Activated T-cell treated with anti-CD3 and anti-CD28 coated beads, Interleukin-2, amount 50 U/mL, for 48 hours (primary cell): ENCODE data around the gene NFYB.
"Not testable (repeated sequence)": the region's sequence is repeated elsewhere in the genome, so short reads cannot be mapped to it uniquely, and the experiment has no call there.

ENCODE experiments used
- DNase-seq, 2 experiments: peaks; one replicate each; pipeline ENCODE4 v3.0.0-alpha.2; 2020

Gene NFYB

DNA sequence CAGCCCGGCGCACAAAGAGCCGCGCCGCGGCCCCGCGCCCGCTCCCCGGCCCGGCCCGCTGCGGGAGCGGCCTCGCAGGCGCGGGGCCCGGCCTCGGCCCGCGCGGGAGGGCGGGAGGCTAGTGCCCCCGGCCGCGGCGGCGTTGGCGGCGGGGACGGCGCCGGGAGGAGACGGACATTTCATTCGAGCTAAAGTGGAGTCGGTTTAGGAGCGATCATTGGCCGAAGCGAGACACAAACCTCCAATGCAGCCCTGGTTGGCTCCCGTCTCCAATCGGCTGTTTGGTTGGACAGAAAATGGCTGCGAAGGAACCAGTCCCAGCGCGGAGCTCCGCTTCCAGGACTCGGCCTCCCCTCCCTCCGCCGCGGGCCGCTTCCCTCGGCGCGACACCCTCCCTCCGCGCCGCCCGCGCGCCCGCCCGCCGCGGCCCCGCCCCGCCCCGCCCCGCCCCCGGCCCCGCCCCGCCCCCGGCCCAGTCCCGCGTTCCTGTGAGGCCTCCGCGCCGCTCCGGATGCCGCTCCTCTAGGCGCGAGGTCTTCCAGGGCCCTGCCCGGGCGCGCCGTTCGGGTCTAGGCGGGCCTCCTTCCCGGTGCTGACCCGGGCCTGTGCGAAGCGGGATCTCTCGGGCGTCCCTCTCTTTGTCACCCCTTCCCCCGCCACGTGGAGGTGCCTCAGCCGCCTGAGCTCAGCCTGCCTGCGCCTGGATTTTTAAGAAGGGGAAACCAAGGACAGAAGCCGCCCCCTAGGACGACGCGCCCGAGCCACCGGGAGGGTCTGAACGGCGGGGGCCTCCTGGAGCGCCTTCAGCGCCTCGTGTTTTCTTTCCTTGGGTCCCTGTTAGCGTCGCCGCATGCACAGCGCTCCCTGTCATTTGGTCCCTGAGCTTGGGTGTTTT lies at the start of gene NFYB:
Gene NFYB (minus strand): TSS at position 309 of the 895 bp plus-strand sequence. CDS start 2,757 bp downstream, outside the sequence.
- DNase-seq = peak; percentile 90 to 95

DNA sequence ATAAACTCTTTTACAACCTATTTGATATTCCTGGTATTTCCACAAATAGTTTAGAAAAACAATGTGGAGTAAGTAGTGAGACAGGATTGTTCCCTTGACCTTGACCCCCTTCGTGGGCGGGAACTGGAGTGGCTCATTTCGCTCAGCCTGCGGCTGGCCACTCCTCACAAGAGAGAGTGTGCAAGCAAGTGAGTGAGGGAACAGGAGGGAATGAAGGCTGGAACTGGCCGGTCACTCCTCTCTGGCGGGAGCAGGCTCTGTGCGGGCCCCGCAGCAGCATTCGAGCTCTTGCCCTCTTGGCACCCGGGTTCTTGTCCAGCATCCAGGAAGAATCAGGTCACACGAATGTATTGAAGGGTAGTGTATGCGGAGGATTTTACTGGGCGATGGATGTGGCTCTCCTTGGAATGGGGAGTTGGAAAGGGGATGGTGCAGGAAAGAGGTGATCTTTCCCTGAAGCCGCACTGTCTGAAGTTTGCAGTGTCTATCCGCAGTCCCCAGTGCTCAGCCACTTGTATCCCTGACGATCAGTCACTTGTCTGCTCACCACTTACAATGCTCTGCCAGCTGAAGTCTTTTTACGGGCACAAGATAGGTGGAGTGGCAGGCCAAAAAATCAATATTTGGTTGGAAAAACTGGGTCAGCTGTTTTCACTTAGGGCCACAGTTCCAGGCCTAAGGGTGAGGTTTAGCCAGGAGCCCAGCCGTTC lies 49.6 kb upstream of the NFYB start:
- no peak for DNase-seq

DNA sequence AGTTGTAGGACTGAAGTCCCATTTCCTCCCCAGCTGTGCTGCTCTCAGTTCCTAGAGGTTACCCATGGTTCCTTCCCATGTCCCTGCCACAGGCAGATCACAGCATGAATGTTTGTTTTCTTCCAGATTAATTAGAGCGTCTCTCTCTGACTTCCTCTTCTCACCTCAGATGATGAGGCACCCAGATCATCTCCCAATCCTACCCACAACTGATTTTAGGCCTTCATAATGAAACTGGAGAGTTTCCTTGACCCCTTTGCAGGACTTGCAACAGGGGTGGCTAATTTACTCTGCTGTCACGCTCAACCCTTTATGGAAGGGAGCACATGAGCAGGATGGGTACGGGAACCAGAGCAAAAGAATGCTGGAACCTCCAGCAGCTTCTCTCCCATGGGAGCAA lies 45.4 kb upstream of the NFYB start:
- no peak for DNase-seq

DNA sequence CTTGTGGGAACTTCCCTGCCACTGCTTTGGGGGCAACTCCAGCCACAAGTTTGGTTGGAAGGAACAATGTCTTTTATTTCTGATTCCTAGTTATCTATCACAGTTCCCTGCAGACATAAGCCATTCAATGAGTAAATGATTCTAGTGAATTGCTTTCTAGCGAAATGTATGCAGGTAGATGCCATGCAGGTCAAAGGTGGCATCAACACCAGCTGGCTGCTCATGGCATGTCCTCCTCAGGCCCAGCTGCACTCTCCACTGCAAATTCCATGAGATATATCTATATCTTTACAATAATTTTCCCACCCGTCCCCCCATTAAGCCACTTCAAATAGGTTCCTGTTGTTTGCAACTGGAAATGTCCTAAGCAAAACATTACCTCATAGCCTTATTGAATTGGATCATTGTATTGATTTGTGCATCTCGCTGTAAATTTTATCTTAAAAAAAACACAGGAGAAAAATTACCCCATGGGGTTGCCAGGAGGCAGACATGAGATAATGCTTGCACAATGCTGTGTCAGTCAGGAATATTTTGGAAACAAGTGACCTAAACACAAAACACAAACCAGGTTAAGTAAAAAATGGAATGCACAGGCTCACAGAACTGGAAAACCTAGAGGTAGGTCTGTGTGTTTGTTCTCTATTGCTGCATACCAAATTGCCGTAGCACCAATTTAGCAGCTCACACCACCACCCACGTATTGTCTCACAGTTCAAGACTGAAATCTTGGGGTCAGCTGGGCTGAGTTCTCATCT lies 44.8 kb upstream of the NFYB start:
- DNase-seq = no peak

DNA sequence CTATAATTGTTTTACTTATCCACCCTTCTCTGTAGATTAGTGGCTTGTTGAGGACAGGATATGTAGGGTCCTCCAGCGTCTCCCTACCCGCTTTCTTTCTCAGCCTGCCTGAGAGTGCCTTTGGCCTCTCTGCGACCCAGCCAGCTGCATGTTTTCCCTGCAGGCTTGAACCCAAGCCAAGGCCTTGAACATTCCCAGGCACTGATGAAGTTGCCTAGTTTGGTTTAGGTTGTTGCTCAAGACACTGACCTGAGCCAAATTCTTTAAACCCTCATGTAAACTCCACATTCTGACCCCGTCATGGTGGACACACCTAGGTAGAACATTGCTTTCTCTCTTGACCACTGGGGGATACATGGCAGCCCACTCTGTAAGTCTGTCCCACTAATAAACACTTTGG lies 44.1 kb upstream of the NFYB start:
- DNase-seq = no peak

DNA sequence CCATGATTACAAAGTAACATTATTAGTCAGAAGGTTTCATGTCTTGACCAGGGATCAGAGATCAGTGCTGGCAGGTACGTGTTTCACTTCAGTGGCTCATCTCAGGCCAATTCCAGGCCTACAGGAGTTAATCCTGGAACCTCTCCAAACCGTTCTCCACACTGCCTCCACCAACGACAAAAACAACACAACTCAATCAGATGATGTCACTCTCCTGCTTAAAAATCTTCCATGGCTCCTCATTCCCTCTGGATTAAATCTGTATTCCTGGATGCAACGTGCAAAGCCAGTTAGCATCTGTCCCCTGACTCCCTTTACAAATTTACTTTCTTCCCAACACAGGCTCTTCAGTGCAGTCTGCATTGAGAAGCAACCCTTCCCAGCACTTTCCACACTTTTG lies 43.3 kb upstream of the NFYB start:
- DNase-seq = no peak

DNA sequence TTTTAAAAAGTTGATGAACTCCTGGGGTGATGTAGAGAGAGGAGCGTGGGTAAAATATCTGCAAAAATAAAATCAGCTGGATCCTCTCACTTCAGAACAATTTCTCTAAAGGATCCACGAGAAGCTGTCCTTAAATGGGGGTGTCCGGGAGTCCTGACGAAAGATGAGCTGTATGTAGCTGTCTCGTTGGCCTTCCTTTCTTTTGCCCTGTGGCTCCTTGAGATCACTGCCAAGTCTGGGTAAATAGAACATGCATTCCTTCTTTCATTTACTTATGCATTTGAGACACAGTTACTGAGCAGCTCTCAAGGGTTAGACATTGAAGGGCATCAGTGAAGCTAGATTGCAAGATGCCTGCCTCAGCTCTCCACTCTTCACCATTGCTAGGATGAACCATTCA lies 42.4 kb upstream of the NFYB start:
- DNase-seq = no peak

DNA sequence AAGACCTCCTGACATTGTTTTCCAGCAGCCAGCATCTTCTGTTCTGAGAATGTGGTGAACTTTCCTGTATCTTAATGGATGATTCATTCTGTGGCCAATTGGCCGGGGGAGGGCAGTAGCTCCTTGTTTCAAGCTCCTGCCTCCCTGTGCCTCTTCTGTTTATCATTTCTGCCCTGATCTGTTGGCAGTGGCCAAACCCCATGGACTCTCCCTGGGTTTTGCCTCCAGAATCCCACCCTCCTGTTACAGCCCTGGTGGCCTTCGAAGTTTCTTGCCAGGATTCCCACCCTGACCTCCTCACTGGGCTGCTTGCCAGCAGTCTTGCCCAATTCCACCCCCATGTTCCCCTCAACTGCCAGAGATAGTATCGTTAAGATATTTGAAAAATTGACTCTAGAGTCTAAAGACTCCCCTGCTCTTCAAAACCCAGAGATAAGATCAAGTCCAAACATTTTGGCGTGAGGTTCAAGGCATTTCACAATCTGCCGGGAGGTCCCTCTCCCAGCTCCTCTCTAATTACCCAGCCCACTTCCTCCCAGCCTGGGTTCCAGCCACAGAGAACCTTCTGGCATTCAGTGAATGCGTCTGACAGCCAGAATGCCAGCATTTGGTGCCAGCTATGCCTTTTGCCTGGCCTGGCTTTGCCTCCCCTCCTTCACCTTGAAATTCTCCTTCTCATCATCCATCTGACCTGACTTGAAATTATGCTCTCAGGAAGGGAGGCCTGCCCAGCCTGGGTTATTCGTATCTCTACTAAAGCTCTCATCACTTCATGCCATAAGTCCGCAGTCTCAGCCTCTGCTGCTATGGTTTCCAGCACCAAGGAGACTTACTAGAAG lies 39.9 kb upstream of the NFYB start:
- DNase-seq = peak; percentile 25 to 42

DNA sequence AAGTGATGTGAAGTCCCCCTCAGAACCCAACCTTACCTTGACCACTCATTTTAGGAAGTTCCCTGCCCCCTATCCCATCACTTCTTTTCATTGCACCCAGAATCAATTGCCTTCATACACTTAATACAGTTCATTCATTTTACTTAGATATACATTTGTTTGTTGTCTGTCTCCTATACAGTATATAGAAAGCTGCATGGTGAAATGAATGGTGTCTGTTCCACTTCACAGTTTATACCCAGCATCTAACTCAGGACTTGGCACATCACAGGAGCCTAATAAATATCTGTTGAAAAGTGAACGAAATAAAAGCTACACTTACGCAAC lies 39.3 kb upstream of the NFYB start:
- no peak for DNase-seq

DNA sequence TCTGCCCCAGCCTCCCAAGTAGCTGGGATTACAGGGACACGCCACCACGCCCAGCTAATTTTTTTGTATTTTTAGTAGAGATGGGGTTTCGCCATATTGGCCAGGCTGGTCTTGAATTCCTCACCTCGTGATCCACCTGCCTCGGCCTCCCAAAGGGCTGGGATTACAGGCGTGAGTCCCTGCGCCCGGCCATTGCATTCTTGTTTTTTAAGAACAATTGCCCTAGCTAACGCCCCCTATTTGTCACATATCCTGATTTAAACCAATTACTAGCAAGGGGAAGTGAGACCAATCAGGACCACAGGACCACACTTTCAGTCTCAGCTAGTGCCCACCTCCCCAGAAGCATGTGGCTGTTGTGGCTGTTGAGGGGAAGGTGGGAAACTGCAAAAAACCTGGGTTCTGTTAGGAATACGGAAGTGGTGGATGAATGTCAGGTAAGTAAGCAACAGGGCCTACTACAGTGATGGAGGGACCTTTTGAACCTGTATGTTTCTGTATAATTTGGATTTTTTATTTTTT lies 37.8 kb upstream of the NFYB start:
- DNase-seq = no peak

DNA sequence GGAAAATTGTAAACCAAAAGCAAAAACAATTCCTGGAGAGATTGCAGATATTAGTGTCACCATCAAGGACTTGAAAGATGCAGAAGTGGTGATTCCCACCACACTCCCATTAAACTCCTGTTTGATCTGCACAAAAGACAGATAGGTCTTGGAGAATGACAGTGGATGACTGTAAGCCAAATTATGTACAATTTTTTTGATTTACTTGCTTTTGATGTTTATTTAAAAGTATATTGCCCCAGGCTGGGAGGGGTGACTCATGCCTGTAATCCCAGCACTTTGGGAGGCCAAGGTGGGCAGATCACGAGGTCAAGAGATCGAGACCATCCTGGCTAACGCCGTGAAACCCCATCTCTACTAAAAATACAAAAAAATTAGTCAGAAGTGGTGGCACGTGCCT lies 35.8 kb upstream of the NFYB start:
- not testable (repeated sequence) for DNase-seq

DNA sequence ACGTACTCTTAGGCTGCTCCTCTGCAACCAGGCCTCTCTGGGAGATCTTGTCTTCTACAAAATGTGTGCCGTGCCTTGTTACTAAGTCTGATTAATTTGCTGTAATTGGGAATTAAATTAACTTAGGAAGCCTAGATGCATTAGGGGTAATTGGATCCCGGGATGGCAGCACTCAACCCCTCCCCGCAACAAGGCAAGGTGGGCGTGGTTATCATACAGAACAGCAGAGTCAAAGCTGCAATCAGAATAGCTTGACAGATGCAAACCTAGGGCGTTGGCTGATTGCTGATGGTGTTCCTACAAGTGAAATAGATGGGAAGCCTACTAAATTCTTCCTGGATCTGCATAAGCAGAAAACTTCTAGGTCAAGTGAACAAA lies 34.5 kb upstream of the NFYB start:
- DNase-seq = no peak

DNA sequence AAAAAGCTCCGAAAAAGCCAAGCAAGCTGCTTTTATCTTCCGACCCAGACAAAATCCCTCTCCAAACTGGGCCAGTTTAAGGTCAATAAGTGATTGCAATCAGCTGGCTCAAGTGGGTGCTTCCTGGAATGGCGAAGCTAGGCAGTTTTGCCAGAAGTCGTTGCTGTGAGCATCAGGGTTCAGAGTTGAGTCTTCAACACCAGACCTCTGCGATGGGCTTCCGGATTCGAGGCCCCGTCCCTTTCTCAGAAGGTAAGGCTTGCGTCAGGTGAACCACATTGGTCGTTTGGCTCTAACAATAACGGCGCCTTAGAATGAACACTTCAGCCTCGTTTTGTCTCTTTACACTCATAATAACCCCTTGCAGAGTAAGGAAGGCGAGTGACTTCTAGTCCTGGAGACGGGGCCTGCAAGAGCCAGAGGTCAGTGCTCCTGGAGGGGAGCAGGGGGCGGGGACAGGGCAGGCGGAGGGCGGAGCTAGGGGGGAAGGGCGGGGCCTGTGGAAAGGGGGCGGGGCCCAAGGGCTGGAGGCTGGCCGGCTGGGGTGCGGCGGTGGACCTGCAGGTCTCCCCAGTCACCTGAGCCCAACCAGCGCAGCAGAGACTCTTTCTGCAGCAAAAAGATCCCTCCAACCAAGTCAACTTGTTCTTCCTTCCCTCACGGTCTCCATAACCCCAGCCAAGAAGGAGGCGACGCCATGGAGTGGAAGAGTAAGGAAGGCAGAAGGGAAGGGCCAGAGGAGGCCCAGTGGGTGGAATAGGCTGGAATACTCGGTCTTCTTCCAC lies 34.0 kb upstream of the NFYB start:
- no peak for DNase-seq

DNA sequence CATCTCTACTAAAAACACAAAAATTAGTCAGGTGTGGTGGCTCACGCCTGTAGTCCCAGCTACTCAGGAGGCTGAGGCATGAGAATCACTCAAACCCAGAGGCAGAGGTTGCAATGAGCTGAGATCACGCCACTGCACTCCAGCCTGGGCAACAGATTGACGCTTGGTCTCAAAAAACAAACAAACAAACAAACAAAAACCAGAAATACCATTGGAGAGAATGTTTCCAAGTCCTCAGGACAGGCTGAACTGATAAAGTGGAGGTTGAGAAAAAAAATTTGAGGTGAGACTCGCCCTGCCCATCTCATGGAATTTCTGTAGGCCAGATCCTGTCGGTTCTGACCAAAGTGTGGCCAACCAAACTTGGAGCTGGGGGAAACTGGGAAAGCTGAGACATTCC lies 30.6 kb upstream of the NFYB start:
- no peak for DNase-seq

DNA sequence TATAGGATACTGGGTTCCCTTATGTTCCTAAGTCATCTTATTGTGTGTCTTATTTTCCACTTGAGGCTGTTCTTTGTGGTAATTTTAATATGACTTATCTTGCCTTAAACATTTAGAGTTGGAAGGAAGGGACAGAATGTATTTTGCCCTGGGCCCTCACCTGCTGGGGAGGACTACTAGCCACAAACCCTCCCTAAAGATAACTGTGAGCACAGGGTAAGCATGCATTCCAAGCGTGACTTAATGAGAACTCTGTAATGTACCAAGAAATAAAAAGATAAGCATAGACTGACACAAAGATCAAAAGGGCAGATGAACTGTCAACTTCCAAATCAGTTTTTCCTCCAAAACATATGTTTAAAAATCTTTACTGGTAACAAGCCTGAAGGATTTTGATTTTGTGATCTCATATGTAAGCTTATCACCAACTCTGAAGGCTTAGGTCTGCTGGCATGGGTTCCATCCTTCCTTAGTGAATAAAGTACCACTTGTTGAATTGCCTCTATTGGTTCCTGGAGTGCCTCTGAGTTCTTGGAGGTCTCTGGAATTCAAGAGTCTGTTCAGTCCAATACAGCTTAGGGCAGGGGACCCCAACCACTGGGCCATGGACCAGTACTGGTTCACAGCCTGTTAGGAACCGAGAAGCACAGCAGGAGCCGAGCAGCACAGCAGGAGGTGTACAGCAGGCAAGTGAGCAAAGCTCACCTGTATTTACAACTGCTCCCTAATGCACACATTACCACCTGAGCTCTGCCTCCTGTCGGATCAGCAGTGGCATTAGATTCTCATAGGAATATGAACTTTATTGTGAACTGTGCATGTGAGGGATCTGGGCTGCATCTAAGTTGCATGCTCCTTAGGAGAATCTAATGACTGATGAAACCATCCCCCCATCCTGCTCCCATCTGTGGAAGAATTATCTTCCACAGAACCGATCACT lies 29.8 kb upstream of the NFYB start:
- no peak for DNase-seq

DNA sequence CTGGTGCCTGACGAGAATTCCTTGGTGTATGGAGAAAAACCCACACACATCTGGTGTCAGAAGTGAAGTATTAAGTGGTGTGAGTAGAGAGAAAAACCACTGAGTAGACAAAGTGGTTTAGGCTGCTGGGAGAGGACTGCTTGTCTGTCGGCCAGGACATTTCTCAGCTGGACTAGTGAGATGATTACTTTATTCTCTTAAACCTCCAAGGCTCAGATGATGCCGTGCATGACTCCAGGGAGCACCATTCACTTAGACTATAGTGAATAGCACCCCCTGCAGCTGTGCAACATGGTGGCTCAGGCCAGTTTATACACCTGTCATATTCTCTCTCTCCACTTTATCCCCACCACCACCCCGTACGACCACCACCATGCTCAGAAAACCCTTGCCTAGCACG lies 28.5 kb upstream of the NFYB start:
- no peak for DNase-seq

DNA sequence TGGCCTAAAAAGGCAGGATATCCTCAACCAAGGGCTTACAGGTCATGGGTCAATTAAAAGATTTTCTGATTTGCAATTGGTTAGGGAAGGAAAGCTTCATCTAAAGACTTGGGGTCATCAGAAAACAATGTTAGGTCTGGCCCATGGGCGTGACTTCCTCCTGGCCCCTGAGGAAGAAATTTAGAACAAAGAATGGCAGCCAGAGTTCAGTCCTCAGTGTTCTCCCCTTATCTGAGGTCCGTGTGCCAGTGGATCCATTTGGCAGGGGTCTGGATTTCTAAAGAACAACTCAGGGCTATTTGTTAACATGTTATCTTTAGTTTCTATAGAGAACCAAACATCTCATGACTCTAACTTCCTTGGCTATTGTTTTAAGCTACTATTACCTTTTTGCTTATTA lies 27.8 kb upstream of the NFYB start:
- DNase-seq = no peak

DNA sequence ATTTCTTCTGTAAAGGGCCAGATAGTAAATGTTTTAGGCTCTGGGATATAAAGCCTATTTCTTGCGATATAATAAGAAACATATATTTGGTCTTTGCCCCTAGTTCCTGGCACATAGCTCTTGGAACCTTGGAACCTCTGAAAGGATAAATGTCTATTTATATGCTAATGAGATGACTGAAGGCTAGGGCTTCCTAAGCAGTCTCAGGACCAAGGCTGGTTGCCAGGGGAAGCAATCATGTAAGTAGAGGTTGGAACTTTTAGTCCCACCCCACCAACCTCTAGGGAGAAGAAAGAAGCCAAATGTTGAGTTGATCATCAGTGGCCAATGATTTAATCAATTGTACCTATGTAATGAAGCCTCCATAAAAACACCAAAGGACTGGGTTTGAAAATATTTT lies 26.6 kb upstream of the NFYB start:
- DNase-seq = no peak

DNA sequence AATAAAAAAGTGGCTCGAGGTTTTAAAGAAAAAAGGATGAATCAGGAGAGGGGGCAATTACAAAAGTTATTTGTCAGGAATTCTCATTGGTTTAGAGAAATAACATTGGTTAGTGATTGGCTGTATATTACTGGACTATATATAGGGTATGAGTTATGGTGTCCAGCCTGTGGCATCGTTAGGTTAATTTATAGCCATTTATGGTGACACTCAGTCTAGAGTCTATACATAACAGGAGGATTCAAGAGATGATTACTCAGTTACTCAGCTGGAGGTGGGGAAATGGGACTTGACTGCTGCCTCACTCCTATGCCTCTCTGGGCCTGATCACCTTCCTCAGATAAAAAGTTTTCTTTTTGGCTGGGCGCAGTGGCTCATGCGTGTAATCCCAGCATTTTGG lies 25.6 kb upstream of the NFYB start:
- no peak for DNase-seq

DNA sequence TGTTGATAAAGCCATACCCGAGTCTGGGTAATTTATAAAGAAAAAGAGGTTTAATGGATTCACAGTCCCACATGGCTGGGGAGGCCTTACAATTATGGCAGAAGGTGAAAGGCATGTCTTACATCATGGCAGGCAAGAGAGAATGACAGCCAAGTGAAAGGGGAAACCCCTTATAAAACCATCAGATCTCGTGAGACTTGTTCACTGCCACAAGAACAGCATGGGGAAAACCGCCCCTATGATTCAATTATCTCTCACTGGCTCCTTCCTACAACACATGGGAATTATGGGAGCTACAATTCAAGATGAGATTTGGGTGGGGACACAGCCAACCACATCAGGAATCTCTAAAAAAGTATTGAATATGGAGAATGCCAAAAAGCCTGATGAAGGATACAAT lies 25.0 kb upstream of the NFYB start:
- not testable (repeated sequence) for DNase-seq
